IPS DF 6.9 (cell line): ENCODE data around the gene TCF4.

Experiments
- DNase-seq: peaks from one replicate; pipeline ENCODE4 v3.0.0-alpha.2; 2013; ENCODE audit warnings: low read depth, low spot score
- H3K27ac ChIP-seq: one replicate; pipeline ENCODE4 v1.5.1; 2013; ENCODE audit warnings: low read length, control low read depth
- H3K27me3 ChIP-seq: 2 replicates; pipeline ENCODE4 v1.6.1; 2013; ENCODE audit warnings: mild to moderate bottlenecking, low read length; ENCODE audit not compliant: control insufficient read depth, insufficient read depth
- H3K36me3 ChIP-seq: 2 replicates; pipeline ENCODE4 v1.6.1; 2013; ENCODE audit warnings: low read length; ENCODE audit not compliant: control insufficient read depth, insufficient read depth
- H3K4me1 ChIP-seq: 2 replicates; pipeline ENCODE4 v1.6.1; 2013; ENCODE audit warnings: low read length; ENCODE audit not compliant: control insufficient read depth, insufficient read depth
- H3K4me3 ChIP-seq: 2 replicates; pipeline ENCODE4 v1.5.1; 2013; ENCODE audit warnings: mild to moderate bottlenecking, low read length
- H3K9me3 ChIP-seq: 2 replicates; pipeline ENCODE4 v1.6.1; 2013; ENCODE audit warnings: low read length, inconsistent platforms; ENCODE audit not compliant: control insufficient read depth, insufficient read depth
- WGBS: extraction: QIAGEN DNeasy Blood & Tissue Kit; methylation state at CpG from one replicate; pipeline ENCODE4 v1.1.7; 2013; ENCODE audit warnings: mixed read lengths, missing lambda C conversion rate; ENCODE audit not compliant: insufficient read length, insufficient coverage; 5-methylcytosine and 5-hydroxymethylcytosine counted together

Gene TCF4

GRCh38 chr18:55524353-55525073 is 63.5 kb downstream of the TCF4 start:
- no peak for DNase-seq

GRCh38 chr18:55523001-55523400 is 65.0 kb downstream of the TCF4 start:
- Histone ChIP-seq H3K27me3 (no peaks in the 10 kb centered on the region), H3K36me3 (no peaks in the 10 kb centered on the region), H3K27ac (no peak overlapping the region), H3K9me3 (no peaks in the 10 kb centered on the region; the same call in 1 of the 2 replicates), H3K4me1 (peaks cover 1% of the 10 kb centered on the region; the same call in 1 of the 2 replicates), H3K4me3 (no peak overlapping the region)
- DNase-seq, result no peak

More at GRCh38 chr18:55524353-55525073, 63.5 kb downstream of the TCF4 start:
- H3K4me1 ChIP-seq, result peaks cover 1% of the 10 kb centered on the region; the same call in 1 of the 2 replicates
- no peak overlapping the region for H3K4me3 ChIP-seq
- no peak overlapping the region for H3K27ac ChIP-seq
- H3K9me3 ChIP-seq, result no peaks in the 10 kb centered on the region; the same call in 1 of the 2 replicates
- no peaks in the 10 kb centered on the region for H3K36me3 ChIP-seq
- no peaks in the 10 kb centered on the region for H3K27me3 ChIP-seq

- H3K9me3 ChIP-seq, result no peaks in the 10 kb centered on the region; the same call in 1 of the 2 replicates
- H3K27ac ChIP-seq, result no peak overlapping the region
- H3K4me3 ChIP-seq, result no peak overlapping the region
- no peaks in the 10 kb centered on the region for H3K27me3 ChIP-seq
- H3K4me1 ChIP-seq, result peaks cover 1% of the 10 kb centered on the region; the same call in 1 of the 2 replicates
- no CpG with 5 or more reads among the region's 3 CpGs for WGBS
- no peaks in the 10 kb centered on the region for H3K36me3 ChIP-seq
- peak; percentile 37 for DNase-seq
Observed at GRCh38 chr18:55522011-55522410, 66.0 kb downstream of the TCF4 start.

GRCh38 chr18:55517055-55517454 is 70.9 kb downstream of the TCF4 start:
- H3K27ac ChIP-seq, result no peak overlapping the region
- no peak for DNase-seq
- H3K36me3 ChIP-seq, result no peaks in the 10 kb centered on the region
- H3K4me3 ChIP-seq, result no peak overlapping the region
- no peaks in the 10 kb centered on the region for H3K27me3 ChIP-seq
- H3K9me3 ChIP-seq, result no peaks in the 10 kb centered on the region
- no CpG with 5 or more reads among the region's 4 CpGs for WGBS
- H3K4me1 ChIP-seq, result peaks cover 3% of the 10 kb centered on the region; the same call in 1 of the 2 replicates

- no CpG with 5 or more reads among the region's 6 CpGs for WGBS
- DNase-seq, result no peak
- H3K9me3 ChIP-seq, result no peaks in the 10 kb centered on the region
- peaks cover 3% of the 10 kb centered on the region; the same call in 1 of the 2 replicates for H3K4me1 ChIP-seq
- no peaks in the 10 kb centered on the region for H3K27me3 ChIP-seq
- no peaks in the 10 kb centered on the region for H3K36me3 ChIP-seq
- no peak overlapping the region for H3K4me3 ChIP-seq
- H3K27ac ChIP-seq, result no peak overlapping the region
Observed at GRCh38 chr18:55515941-55516710, 71.9 kb downstream of the TCF4 start.

GRCh38 chr18:55515214-55515613 is 72.8 kb downstream of the TCF4 start:
- H3K36me3 ChIP-seq, result no peaks in the 10 kb centered on the region
- H3K27me3 ChIP-seq, result no peaks in the 10 kb centered on the region
- H3K4me1 ChIP-seq, result peaks cover 4% of the 10 kb centered on the region; the same call in 1 of the 2 replicates
- no peaks in the 10 kb centered on the region for H3K9me3 ChIP-seq
- DNase-seq, result no peak
- no peak overlapping the region for H3K4me3 ChIP-seq
- no peak overlapping the region for H3K27ac ChIP-seq
- no CpG with 5 or more reads among the region's 3 CpGs for whole genome bisulfite sequencing

- Histone ChIP-seq H3K9me3 (no peaks in the 10 kb centered on the region), H3K27me3 (no peaks in the 10 kb centered on the region), H3K4me1 (peaks cover 4% of the 10 kb centered on the region; the same call in 1 of the 2 replicates), H3K4me3 (no peak overlapping the region), H3K27ac (no peak overlapping the region), H3K36me3 (no peaks in the 10 kb centered on the region)
- no peak for DNase-seq
Observed at GRCh38 chr18:55513161-55513560, 74.8 kb downstream of the TCF4 start.

GRCh38 chr18:55511277-55511676 is 76.7 kb downstream of the TCF4 start:
- H3K4me3 ChIP-seq, result no peak overlapping the region

GRCh38 chr18:55510809-55511208 is 77.2 kb downstream of the TCF4 start:
- Histone ChIP-seq H3K36me3 (no peaks in the 10 kb centered on the region), H3K27ac (no peak overlapping the region), H3K27me3 (no peaks in the 10 kb centered on the region), H3K4me3 (no peak overlapping the region), H3K4me1 (peaks cover 4% of the 10 kb centered on the region; the same call in 1 of the 2 replicates), H3K9me3 (no peaks in the 10 kb centered on the region)
- DNase-seq, result no peak
- 100% methylated on average over 1 of the region's 5 CpGs for whole genome bisulfite sequencing

More at GRCh38 chr18:55511277-55511676, 76.7 kb downstream of the TCF4 start:
- DNase-seq, result no peak
- Histone ChIP-seq H3K36me3 (no peaks in the 10 kb centered on the region), H3K27ac (no peak overlapping the region), H3K27me3 (no peaks in the 10 kb centered on the region), H3K9me3 (no peaks in the 10 kb centered on the region), H3K4me1 (peaks cover 4% of the 10 kb centered on the region; the same call in 1 of the 2 replicates)

- no peak for DNase-seq
- H3K4me3 ChIP-seq, result no peak overlapping the region
Observed at GRCh38 chr18:55509631-55510324, 78.2 kb downstream of the TCF4 start.

More at GRCh38 chr18:55509631-55510324, 78.2 kb downstream of the TCF4 start:
- Histone ChIP-seq H3K27me3 (no peaks in the 10 kb centered on the region), H3K27ac (no peak overlapping the region), H3K36me3 (no peaks in the 10 kb centered on the region), H3K9me3 (no peaks in the 10 kb centered on the region), H3K4me1 (peaks cover 4% of the 10 kb centered on the region; the same call in 1 of the 2 replicates)
- WGBS, result no CpG with 5 or more reads among the region's 4 CpGs
